ENCODE data around the gene GABRB2.

GABRB2 gene

DNA sequence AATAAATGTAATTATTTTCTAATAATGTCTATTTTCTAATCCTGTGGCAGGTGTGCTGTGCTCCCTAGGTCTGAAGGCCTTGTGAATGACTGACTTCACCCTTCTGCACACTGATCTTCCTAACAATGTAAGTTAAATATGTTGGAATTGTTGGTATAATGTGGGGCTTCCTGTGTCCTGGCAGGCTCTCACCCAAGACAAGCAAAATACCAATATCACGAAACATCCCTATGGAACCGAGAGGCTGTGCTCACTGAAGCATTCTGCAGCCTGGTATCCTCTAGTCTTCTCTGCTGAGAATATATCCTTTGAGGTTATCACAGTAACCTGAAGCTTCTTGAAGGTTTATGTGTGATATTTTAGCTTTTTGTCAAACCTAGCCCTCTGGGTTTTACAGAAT lies 159.4 kb downstream of the GABRB2 start:
- DNase-seq (ENCODE audit: low read depth) = no peak

DNA sequence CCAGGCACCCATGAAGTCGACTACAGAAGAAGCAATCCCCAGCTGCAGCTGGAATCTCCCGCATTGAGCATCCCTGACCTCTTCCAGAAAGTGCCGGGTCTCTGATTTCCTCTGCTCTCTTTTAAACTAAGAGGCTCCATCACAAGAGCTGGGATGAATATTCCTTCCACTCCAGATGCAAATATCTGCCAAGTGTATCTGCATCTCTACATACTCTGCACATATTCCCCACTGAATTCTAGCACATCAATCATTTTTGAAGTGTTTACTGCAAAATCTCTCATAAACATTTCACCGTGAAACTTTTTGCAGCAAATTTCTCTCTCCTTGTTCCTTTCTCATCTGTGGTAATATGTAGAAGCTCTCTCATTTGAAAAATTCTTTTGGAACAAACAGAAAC lies 161.5 kb downstream of the GABRB2 start:
- DNase-seq (ENCODE audit: low read depth) = no peak

- DNase-seq (ENCODE audit: low read depth) = no peak
These were observed 163.8 kb downstream of the GABRB2 start for GRCh38 chr5:161382685-161383084.

DNA sequence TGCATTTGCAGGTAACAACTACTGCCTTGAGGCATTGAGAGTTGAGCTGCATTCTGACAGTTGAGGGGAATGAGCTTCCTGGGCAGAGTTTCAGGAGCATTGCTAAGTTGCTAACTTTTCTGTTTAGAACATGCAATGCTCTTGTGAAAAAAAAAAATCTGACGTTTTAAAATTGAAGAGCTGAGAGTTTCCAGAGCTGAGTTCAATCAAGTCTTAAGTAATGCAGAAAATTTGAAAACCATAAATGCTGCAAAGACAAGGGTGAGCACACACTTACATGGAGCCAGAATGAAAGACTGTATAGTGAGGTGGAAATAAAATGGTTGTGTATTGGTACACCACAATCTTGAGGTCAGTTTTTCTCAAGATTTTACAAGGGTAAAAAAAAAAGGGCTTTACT lies 166.0 kb downstream of the GABRB2 start:
- no peak for DNase-seq (ENCODE audit: low read depth)

- DNase-seq (ENCODE audit: low read depth) = no peak
These were observed 167.8 kb downstream of the GABRB2 start for GRCh38 chr5:161378701-161379100.

GRCh38 chr5:161376034-161376433 lies 170.5 kb downstream of the GABRB2 start:
- DNase-seq (ENCODE audit: low read depth) = no peak

GRCh38 chr5:161373345-161373707 lies 173.2 kb downstream of the GABRB2 start:
- DNase-seq (ENCODE audit: low read depth) = no peak

GRCh38 chr5:161372682-161373344 lies 173.7 kb downstream of the GABRB2 start:
- no peak for DNase-seq (ENCODE audit: low read depth)

- DNase-seq (ENCODE audit: low read depth) = no peak
These were observed 177.5 kb downstream of the GABRB2 start for GRCh38 chr5:161369022-161369421.

DNA sequence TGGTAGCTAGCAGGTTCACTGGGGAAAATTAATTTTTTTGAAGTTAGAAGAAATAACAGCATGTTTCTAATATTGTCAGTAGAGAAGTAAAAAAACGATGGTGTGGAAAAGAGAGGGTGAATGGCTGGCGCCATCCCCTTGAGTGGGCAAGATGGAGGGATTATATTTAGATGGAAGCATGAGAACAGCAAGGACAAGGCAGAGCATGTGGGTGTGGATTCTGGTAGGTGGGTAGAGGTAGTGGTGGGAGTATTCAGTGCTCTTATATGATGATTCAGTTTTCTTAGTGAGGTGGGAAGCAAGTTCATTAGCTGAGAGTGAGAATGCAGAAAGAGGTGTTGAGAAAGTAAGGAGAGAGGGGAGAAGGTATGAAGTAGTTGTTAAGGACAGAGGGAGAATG lies 188.1 kb downstream of the GABRB2 start:
- DNase-seq (ENCODE audit: low read depth) = no peak

GRCh38 chr5:161344234-161344633 lies 202.3 kb downstream of the GABRB2 start:
- no peak for DNase-seq (ENCODE audit: low read depth)

GRCh38 chr5:161342886-161343285 lies 203.6 kb downstream of the GABRB2 start:
- DNase-seq (ENCODE audit: low read depth) = no peak

- no peak for DNase-seq (ENCODE audit: low read depth)
These were observed 206.5 kb downstream of the GABRB2 start for GRCh38 chr5:161340012-161340411.

GRCh38 chr5:161333194-161333880 lies 213.2 kb downstream of the GABRB2 start:
- no peak for DNase-seq (ENCODE audit: low read depth)

DNA sequence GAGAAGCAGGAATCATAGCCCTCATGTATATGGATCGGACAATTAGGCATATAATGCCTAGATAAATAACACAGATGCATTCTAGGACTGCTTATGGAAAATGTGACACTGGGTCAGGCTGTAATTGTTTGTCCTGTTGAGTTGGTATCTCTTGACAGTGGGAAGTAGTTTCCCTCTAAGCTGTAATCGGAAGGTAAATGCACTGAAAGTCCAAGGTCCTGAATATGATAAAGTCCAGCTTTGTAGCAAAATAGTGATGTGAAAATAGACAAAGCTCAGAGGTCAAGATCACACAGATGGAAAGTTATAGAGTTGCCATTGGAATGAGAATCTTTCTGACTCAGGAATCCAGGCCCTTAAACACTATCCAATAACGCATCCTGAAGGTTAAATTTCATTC lies 214.2 kb downstream of the GABRB2 start:
- DNase-seq (ENCODE audit: low read depth) = no peak

- no peak for DNase-seq (ENCODE audit: low read depth)
These were observed 232.5 kb downstream of the GABRB2 start for GRCh38 chr5:161314033-161314432.

- DNase-seq (ENCODE audit: low read depth) = no peak
These were observed 233.6 kb downstream of the GABRB2 start for GRCh38 chr5:161312882-161313281.

- DNase-seq (ENCODE audit: low read depth) = no peak
These were observed 234.6 kb downstream of the GABRB2 start for GRCh38 chr5:161311965-161312364.

- DNase-seq (ENCODE audit: low read depth) = no peak
These were observed 235.3 kb downstream of the GABRB2 start for GRCh38 chr5:161311146-161311708.

DNA sequence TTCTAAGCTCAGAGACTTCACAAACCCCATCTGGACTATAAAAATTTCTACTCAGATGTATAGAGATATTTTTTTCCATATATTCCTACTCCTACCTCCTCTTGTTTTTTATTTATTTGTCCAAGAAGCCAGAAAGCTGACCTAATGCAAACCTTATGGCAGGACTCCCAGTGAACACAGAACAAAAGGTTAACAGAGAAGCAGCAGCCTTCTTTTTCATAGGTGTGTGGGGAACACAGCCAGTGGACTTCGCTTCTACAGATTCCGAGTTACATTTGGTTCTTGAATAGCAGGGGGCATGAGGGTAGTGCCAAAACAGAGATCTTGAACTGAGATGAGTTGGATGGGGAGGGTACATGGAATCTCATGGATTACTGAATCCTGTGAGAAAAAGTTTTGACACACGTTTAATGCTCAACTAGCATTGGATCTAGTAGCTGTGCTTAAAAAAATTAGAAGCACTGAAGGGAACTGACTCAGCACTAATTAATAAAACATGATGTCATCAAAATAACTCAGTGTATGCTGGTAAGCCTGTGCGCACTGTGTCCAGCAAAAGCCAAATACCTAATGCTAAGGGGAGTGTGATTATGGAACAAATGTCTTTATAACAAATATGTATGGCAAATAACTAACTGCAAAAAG lies 240.1 kb downstream of the GABRB2 start:
- no peak for DNase-seq (ENCODE audit: low read depth)

GRCh38 chr5:161305601-161306000 lies 240.9 kb downstream of the GABRB2 start:
- no peak for DNase-seq (ENCODE audit: low read depth)

- no peak for DNase-seq (ENCODE audit: low read depth)
These were observed 244.0 kb downstream of the GABRB2 start for GRCh38 chr5:161302559-161302958.

- DNase-seq (ENCODE audit: low read depth) = no peak
These were observed 244.9 kb downstream of the GABRB2 start for GRCh38 chr5:161301586-161301985.
